A549 (cell line): Measurements from ENCODE around the gene RNF114. TPM values are rescaled to one million over a fixed set of nuclear protein-coding genes. Genes with fewer than 3 reads are reported as not detected.

ENCODE experiments used
- ATAC-seq, 2 experiments: fragments of 200-7000 bp in 1 of 2; fragments of >200 bp in 1 of 2; cut with Nextera tagmentation in 1 of 2; cut with Tn5 transposase in 1 of 2; 3 replicates each; pipeline versions ENCODE4 v1.8.0 to v1.9.1; 2018 to 2020; ENCODE audit warnings: mild to moderate bottlenecking in 1 of 2, moderate library complexity in 1 of 2
- CTCF ChIA-PET: fragments of 300-600 bp; sonication (Branson Sonifier 250); formaldehyde crosslinking; extraction: SDS; loops from one replicate; lab custom pipeline; 2021; ENCODE audit warnings: antibody characterized with exemption, inconsistent platforms; lab: Yijun Ruan, JAX
- POLR2A ChIA-PET: fragments of 350-600 bp; formaldehyde crosslinking; extraction: SDS; loops from one replicate; lab custom pipeline; 2021; ENCODE audit warnings: antibody characterized with exemption, inconsistent platforms; lab: Yijun Ruan, JAX
- DNase-seq, 2 experiments: peaks; one replicate each; pipeline versions ENCODE4 v3.0.0 to v3.0.0-alpha.2; 2011 to 2016; ENCODE audit warnings: low read depth in 1 of 2, low spot score in 1 of 2
- FAIRE-seq: peaks from 2 replicates; lab custom pipeline; 2011; peaks lifted over from hg19 to GRCh38; lab: Jason Lieb, UNC
- H3K27ac ChIP-seq, 2 experiments: fragments of >200 bp; sonication (Bioruptor Twin); formaldehyde crosslinking; 3 replicates each; pipeline ENCODE4 v1.5.1; 2016 to 2017
- H3K4me1 ChIP-seq: fragments of >200 bp; sonication (Bioruptor Twin); formaldehyde crosslinking; 3 replicates; pipeline ENCODE4 v1.6.1; 2016
- H3K4me2 ChIP-seq: fragments of >200 bp; sonication (Bioruptor Twin); formaldehyde crosslinking; 3 replicates; pipeline ENCODE4 v1.6.1; 2016
- H3K4me3 ChIP-seq: fragments of >200 bp; sonication (Bioruptor Twin); formaldehyde crosslinking; 3 replicates; pipeline ENCODE4 v1.5.1; 2016
- H3K9me3 ChIP-seq: fragments of >200 bp; sonication (Bioruptor Twin); formaldehyde crosslinking; 3 replicates; pipeline ENCODE4 v1.6.1; 2016
- CEBPB ChIP-seq, 2 experiments: fragments of >200 bp in 1 of 2; sonication (Bioruptor Twin) in 1 of 2; formaldehyde crosslinking in 1 of 2; IDR thresholded peaks; 2 replicates each; pipeline ENCODE4 v1.6.1; 2012 to 2016
- E2F6 ChIP-seq: IDR thresholded peaks from 2 replicates; pipeline ENCODE4 v1.6.1; 2012; ENCODE audit warnings: low read depth, borderline replicate concordance
- EHF ChIP-seq: fragments of 250-450 bp; sonication (Bioruptor Pico); IDR thresholded peaks from 2 replicates; pipeline ENCODE4 v1.5.0; 2020; ENCODE audit warnings: mild to moderate bottlenecking
- ELK1 ChIP-seq: fragments of 150-350 bp; IDR thresholded peaks from 2 replicates; pipeline ENCODE4 v1.6.1; 2014; ENCODE audit warnings: low read depth, mild to moderate bottlenecking, low read length
- EP300 ChIP-seq, 2 experiments: fragments of >200 bp; sonication (Bioruptor Twin); formaldehyde crosslinking; IDR thresholded peaks; 2 replicates in 1 of 2; 3 replicates in 1 of 2; pipeline ENCODE4 v1.6.1; 2016 to 2017
- ESRRA ChIP-seq: fragments of 150-350 bp; IDR thresholded peaks from 2 replicates; pipeline ENCODE4 v1.6.1; 2014; ENCODE audit warnings: mild to moderate bottlenecking, low read length, borderline replicate concordance
- FOSB ChIP-seq: fragments of 250-450 bp; sonication (Bioruptor Pico); IDR thresholded peaks from 2 replicates; pipeline ENCODE4 v1.5.0; 2020; ENCODE audit warnings: mild to moderate bottlenecking, moderate library complexity
- FOXS1 ChIP-seq: fragments of 250-450 bp; sonication (Bioruptor Pico); IDR thresholded peaks from 2 replicates; pipeline ENCODE4 v1.5.0; 2020; ENCODE audit warnings: mild to moderate bottlenecking, moderate library complexity
- HOXB5 ChIP-seq: fragments of 250-450 bp; sonication (Bioruptor Pico); IDR thresholded peaks from 2 replicates; pipeline ENCODE4 v1.5.0; 2020; ENCODE audit warnings: mild to moderate bottlenecking, moderate library complexity
- KDM1A ChIP-seq: fragments of 200-600 bp; sonication (generic); IDR thresholded peaks from 2 replicates; pipeline ENCODE4 v1.6.1; 2016; ENCODE audit warnings: low read depth, mild to moderate bottlenecking
- MAFK ChIP-seq: fragments of 450-650 bp; IDR thresholded peaks from 2 replicates; pipeline ENCODE4 v1.6.1; 2014; ENCODE audit not compliant: partially characterized antibody
- NR3C1 ChIP-seq: fragments of >200 bp; sonication (Bioruptor Twin); formaldehyde crosslinking; IDR thresholded peaks from 3 replicates; pipeline ENCODE4 v1.6.1; 2017
- POLR2AphosphoS2 ChIP-seq: conservative IDR thresholded peaks from 2 replicates; pipeline ENCODE4 v1.6.1; 2012; ENCODE audit warnings: low read length, improper control_type of control experiment, inconsistent platforms
- RFX5 ChIP-seq: fragments of 450-650 bp; IDR thresholded peaks from 2 replicates; pipeline ENCODE4 v1.7.1; 2014; ENCODE audit warnings: antibody characterized with exemption, mild to moderate bottlenecking, moderate library complexity
- WGBS: methylation state at CpG from one replicate; pipeline ENCODE4 v1.1.6; 2017; ENCODE audit errors: missing lambda C conversion rate; 5-methylcytosine and 5-hydroxymethylcytosine counted together
- polyA plus RNA-seq, 4 experiments: library from polyadenylated mRNA; depleted of rRNA in 3 of 4; stranded (reverse); fragments of >200 nt; fragmentation: RNase III in 1 of 4; extraction: RNeasy Plus Mini Kit Qiagen cat#74134 plus additional on column Dnase treatment in 1 of 4; gene quantifications; 2 replicates in 3 of 4; 3 replicates in 1 of 4; pipeline ENCODE4 v1.2.3, GENCODE V29; 2011 to 2017
- TF ChIP-seq, protein P1 (sequence below): fragments of 250-450 bp; sonication (Bioruptor Pico); IDR thresholded peaks from 2 replicates; pipeline ENCODE4 v1.5.0; 2021; ENCODE audit warnings: mild to moderate bottlenecking, moderate library complexity, borderline replicate concordance
- TF ChIP-seq, protein P2 (sequence below): fragments of 250-450 bp; sonication (Bioruptor Pico); IDR thresholded peaks from 2 replicates; pipeline ENCODE4 v1.5.0; 2020; ENCODE audit warnings: low read depth, mild to moderate bottlenecking, moderate library complexity
- TF ChIP-seq, protein P3 (sequence below): fragments of >200 bp; sonication (Bioruptor Twin); formaldehyde crosslinking; IDR thresholded peaks from 3 replicates; pipeline ENCODE4 v1.6.1; 2016

RNF114 gene
- polyA plus RNA-seq, 2 of the 4 experiments (the other 2 are of a cell fraction) = 43.1 to 44.8 TPM

DNA sequence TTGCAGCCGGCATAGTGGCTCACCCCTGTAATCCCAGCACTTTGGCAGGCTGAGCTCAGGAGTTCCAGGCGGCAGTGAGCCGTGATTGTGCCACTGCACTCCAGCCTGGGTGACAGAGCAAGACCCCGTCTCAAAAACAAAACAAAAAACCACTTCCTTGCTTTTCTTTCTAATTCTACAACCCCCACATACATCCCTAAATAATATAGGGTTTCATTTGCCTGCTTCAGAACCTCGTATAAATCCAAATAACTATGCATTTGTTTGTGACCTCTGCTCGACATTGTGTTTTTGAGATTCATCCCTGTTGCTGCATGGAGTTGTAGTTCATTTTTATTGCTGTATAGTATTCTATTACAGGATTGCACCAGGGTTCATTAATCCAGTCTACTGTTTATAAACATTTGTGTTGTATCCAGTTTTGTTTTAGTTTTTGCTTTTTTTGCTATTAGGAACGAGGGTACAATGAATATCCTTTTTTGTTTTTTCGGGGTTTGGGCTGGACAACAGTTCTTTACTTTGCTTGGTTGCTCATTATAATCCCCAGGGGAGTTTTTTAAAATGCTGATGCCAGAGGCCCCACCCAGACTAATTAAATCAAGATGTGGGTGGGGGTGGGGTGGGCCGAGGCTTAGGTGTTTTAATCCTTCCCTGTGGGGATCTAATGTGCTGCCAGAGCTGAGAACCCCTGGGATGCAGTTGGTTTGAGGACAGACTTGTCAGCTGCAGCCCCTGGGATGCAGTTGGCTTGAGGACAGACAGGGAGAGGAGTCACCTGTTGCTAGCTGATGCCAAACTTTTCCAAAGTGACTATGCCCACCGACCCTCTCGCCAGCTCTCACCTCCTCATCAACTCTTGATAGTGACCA, 44.2 kb downstream of the RNF114 start:
- Histone ChIP-seq H3K27ac (peak overlapping the region in 1 of 2 experiments; percentile 95; a peak in 3 of 6 replicates), H3K9me3 (no peaks in the 10 kb centered on the region), H3K4me3 (no peak overlapping the region), H3K4me1 (peaks cover 53% of the 10 kb centered on the region), H3K4me2 (no peak overlapping the region)
- DNase-seq (no peak), ATAC-seq (no peak), FAIRE-seq (no peak)
- WGBS = 86% methylated on average over 11 of the region's 11 CpGs
- TF ChIP-seq RFX5 = 0 out of 2 replicates have a peak, but pooled peaks have one; percentile 42
- no peak for TF ChIP-seq NR3C1
- CTCF ChIA-PET = interaction anchor here (0.5 to 28.4 kb wide), 21 partner anchors 14 to 201 kb away, joined by 3 to 1049 read pairs (median 7); no protein-coding TSS in a partner anchor
- POLR2A ChIA-PET = interaction anchor here (6.8 kb wide), 1 partner anchor 90 kb away, joined by 79 read pairs; no protein-coding TSS in a partner anchor

GRCh38 chr20:49981218-49982071, 45.2 kb downstream of the RNF114 start:
- Histone ChIP-seq H3K4me2 (peak overlapping the region; percentile 95), H3K9me3 (no peaks in the 10 kb centered on the region), H3K4me3 (no peak overlapping the region), H3K4me1 (peaks cover 58% of the 10 kb centered on the region), H3K27ac (peak overlapping the region; percentile 80 to 95; a peak in 4 of 6 replicates)
- DNase-seq = no peak
- CTCF ChIA-PET = interaction anchor here (0.5 to 28.4 kb wide), 26 partner anchors 15 to 491 kb away, joined by 3 to 1049 read pairs (median 4); no protein-coding TSS in a partner anchor
- no peak for FAIRE-seq
- WGBS = 83% methylated on average over 23 of the region's 23 CpGs
- ATAC-seq = no peak
- POLR2A ChIA-PET = interaction anchor here (0.6 to 6.8 kb wide), 2 partner anchors 78 to 88 kb away, joined by 11 to 79 read pairs; no protein-coding TSS in a partner anchor
- TF ChIP-seq FOXS1 = no peak
- TF ChIP-seq ELK1 = no peak
- no peak for TF ChIP-seq ESRRA
- TF ChIP-seq, protein P1, sequence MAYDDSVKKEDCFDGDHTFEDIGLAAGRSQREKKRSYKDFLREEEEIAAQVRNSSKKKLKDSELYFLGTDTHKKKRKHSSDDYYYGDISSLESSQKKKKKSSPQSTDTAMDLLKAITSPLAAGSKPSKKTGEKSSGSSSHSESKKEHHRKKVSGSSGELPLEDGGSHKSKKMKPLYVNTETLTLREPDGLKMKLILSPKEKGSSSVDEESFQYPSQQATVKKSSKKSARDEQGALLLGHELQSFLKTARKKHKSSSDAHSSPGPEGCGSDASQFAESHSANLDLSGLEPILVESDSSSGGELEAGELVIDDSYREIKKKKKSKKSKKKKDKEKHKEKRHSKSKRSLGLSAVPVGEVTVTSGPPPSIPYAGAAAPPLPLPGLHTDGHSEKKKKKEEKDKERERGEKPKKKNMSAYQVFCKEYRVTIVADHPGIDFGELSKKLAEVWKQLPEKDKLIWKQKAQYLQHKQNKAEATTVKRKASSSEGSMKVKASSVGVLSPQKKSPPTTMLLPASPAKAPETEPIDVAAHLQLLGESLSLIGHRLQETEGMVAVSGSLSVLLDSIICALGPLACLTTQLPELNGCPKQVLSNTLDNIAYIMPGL (CRISPR knock-in tag) = no peak
- no peak for TF ChIP-seq EHF (CRISPR knock-in tag)
- TF ChIP-seq, protein P2, sequence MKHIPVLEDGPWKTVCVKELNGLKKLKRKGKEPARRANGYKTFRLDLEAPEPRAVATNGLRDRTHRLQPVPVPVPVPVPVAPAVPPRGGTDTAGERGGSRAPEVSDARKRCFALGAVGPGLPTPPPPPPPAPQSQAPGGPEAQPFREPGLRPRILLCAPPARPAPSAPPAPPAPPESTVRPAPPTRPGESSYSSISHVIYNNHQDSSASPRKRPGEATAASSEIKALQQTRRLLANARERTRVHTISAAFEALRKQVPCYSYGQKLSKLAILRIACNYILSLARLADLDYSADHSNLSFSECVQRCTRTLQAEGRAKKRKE (CRISPR knock-in tag) = no peak
- no peak for TF ChIP-seq FOSB (CRISPR knock-in tag)
- TF ChIP-seq E2F6 = no peak
- no peak for TF ChIP-seq POLR2AphosphoS2
- no peak for TF ChIP-seq EP300 (IDR thresholded peaks at IDR 0.05)
- no peak for TF ChIP-seq CEBPB (IDR thresholded peaks at IDR 0.05)
- TF ChIP-seq, protein P3, sequence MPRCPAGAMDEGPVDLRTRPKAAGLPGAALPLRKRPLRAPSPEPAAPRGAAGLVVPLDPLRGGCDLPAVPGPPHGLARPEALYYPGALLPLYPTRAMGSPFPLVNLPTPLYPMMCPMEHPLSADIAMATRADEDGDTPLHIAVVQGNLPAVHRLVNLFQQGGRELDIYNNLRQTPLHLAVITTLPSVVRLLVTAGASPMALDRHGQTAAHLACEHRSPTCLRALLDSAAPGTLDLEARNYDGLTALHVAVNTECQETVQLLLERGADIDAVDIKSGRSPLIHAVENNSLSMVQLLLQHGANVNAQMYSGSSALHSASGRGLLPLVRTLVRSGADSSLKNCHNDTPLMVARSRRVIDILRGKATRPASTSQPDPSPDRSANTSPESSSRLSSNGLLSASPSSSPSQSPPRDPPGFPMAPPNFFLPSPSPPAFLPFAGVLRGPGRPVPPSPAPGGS = no peak
- TF ChIP-seq MAFK = no peak
- TF ChIP-seq KDM1A = no peak
- TF ChIP-seq HOXB5 (CRISPR knock-in tag) = no peak
- TF ChIP-seq, all 56 proteins: peak for 0
